Activated T-cell treated with anti-CD3 and anti-CD28 coated beads for 1 hour (primary cell): ENCODE data around the gene GCNT1.

Experiments used
- DNase-seq: peaks from one replicate; pipeline ENCODE4 v3.0.0-alpha.2; 2020; ENCODE audit warnings: low read depth

The GCNT1 gene

DNA sequence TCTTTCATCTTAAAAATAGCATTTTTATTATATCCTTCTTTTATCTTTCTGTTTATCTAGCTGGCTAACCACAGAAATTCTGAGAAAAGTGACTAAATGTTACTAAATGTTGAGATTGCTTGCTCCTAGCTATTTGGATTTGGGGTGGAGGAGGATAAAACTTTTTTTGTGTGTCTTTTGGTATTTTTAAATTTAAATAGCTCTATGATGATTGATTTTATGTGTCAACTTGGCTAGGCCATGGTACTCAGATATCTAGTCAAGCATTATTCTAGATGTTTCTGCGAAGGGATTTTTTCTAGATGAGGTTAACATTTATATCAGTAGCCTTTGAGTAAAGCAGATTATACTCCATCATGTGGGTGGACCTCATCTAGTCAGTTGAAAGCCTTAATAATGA lies 75.0 kb downstream of the GCNT1 start:
- no peak for DNase-seq

DNA sequence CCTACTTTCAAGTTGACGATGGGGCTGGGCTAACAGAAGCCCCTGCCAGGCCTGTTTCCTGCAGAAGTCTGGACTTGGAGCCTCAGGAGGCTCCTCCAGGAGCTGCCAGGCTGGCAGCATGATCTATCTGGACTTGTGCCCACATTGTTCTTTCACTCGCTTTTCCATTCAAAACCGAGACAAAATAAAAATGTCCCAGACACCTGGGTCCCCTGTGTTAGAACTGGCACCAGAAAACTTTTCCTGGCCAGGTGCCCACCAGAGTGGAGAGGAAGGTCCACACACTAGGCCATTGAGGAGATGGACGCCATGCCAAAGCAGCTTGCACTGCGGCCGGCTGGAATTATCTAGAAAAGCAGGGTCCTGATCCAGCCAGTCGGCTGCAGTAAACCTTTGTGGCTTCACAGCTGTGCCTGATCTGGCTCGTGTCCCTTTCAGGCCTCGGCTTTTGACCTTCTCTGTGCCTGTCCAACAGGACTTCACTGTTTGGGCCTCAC lies 78.2 kb downstream of the GCNT1 start:
- DNase-seq: no peak

DNA sequence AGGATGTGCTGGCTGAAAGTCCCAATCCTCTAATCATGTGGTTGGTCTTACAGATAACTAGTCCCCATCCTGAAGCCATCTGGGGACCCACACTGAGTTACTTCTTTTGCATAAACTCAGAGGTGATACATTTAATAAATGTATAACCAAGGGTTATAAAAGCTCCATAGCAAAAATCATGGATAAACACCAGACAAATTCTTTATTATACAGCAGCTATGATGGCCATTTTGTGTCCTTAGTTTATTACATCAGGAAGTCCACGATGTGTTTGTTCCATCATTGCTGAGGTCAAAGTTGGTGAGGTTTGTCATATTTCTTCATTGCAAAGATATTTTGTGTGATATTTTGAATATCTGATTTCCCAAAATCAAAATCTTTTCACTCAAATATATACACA lies 80.2 kb downstream of the GCNT1 start:
- DNase-seq: no peak

GRCh38 chr9:76542360-76542759 lies 83.4 kb downstream of the GCNT1 start:
- no peak for DNase-seq

DNA sequence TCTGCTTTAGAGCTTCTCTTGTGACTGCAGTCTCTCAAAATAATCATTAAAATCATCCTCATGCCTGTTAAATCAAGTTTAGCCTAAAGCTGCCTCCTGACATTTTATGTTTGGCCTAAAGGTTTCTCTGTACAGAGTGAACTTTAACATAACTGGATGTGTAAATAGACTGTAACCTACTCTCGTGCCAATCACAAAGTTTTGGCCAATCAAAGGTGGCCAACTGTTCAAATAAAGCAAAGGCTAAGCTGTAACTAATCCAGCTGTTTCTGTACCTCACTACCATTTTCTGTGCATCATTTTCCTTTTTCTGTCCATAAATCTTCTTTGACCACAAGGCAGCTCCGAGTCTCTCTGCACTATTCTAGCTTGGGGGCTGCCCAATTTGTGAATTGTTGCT lies 86.2 kb downstream of the GCNT1 start:
- no peak for DNase-seq

DNA sequence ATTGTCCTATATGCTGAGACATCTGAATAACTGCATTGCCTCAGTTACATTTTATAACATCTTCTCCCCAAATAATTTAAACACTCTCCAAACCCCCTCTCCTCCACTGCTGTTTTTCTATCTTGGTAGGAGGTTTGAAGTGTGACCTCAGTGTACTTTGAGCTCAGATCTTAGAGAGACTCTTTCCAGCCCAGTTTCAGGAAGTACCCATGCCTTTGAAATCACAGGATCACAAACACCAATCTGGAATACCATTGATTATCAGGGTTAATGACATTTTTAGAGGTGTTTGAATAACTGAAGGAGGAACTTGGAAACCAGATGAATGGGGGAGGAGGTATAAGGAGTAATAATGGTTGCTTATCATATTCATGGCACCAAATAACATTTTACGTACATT lies 93.2 kb downstream of the GCNT1 start:
- DNase-seq: no peak

GRCh38 chr9:76552751-76553455 lies 93.9 kb downstream of the GCNT1 start:
- DNase-seq: no peak

DNA sequence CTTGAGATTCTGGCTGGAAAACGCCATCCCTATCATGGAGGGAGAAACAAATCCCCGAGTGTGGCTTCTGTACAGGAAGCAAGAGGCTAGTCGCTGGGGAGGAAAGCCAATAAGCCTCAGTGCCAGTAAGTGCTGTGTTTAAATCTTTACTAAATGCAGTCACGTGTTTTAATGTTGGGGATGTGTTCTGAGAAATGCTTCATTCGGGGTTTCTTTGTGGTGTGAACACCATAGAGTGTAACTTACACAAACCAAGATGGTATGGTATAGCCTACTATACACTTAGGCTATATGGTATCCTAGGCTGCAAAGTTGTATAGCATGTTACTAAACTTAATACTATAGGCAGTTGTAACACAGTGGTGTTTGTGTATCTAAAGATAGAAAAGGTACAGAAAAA lies 94.7 kb downstream of the GCNT1 start:
- no peak for DNase-seq
